ENCODE results near the gene HDAC8. TPM values are rescaled to one million over a fixed set of nuclear protein-coding genes. Genes with fewer than 3 reads are reported as not detected.

Gene HDAC8
- total RNA-seq, 1 experiment from 2014 or later = 21.4 TPM

- Histone ChIP-seq H3K23ac (ENCODE audit: insufficient read length, low read depth, low read length) (no peak overlapping the region), H2BK12ac (ENCODE audit: insufficient read length, low read depth, low read length) (no peak overlapping the region), H3K14ac (ENCODE audit: insufficient read depth, low read length) (no peak overlapping the region), H4K5ac (ENCODE audit: insufficient read length, low read depth, low read length) (no peak overlapping the region), H2AK5ac (ENCODE audit: insufficient read length, low read length) (no peak overlapping the region), H2BK5ac (ENCODE audit: insufficient read length, low read length) (no peak overlapping the region), H4K91ac (ENCODE audit: insufficient read length, low read depth, low read length) (no peak overlapping the region), H3K79me2 (ENCODE audit: insufficient read depth, low read length) (no peaks in the 10 kb centered on the region), H3K27ac (ENCODE audit: insufficient read length, low read depth, low read length) (no peak overlapping the region), H3K9me3 (ENCODE audit: control insufficient read depth, low read depth, low read length) (peaks cover 18% of the 10 kb centered on the region), H4K20me1 (ENCODE audit: control insufficient read depth, insufficient read depth, insufficient read length) (no peaks in the 10 kb centered on the region), H3K4ac (ENCODE audit: low read depth, low read length) (no peak overlapping the region), H3K23me2 (ENCODE audit: insufficient read length, low read depth, low read length, poor library complexity, severe bottlenecking) (no peaks in the 10 kb centered on the region), H3K4me1 (ENCODE audit: insufficient read depth, low read length) (no peaks in the 10 kb centered on the region), H4K8ac (replicated peaks; ENCODE audit: insufficient read length, low read depth, low read length) (no peak overlapping the region), H2BK15ac (ENCODE audit: low read depth, low read length) (no peak overlapping the region), H3T11ph (ENCODE audit: low read length) (no peak overlapping the region), H2BK120ac (ENCODE audit: low read depth, low read length, poor library complexity, severe bottlenecking) (no peak overlapping the region), H3K4me2 (ENCODE audit: insufficient read depth, insufficient read length, low read length) (no peak overlapping the region), H2AFZ (ENCODE audit: low read length) (no peak overlapping the region), H3K79me1 (ENCODE audit: insufficient read depth, low read depth, low read length, poor library complexity, severe bottlenecking) (no peaks in the 10 kb centered on the region), H2BK20ac (ENCODE audit: low read depth, low read length, poor library complexity, severe bottlenecking) (no peak overlapping the region), H3K56ac (ENCODE audit: insufficient read length, low read depth, low read length) (no peak overlapping the region), H3K18ac (ENCODE audit: insufficient read length, low read depth, low read length) (no peak overlapping the region), H3K9ac (ENCODE audit: extremely low read depth, insufficient read length, low read length) (no peak overlapping the region), H3K27me3 (ENCODE audit: insufficient read depth, low read length) (no peaks in the 10 kb centered on the region)
- H3K27ac Mint-ChIP-seq = no peak overlapping the region
- H3K9me3 Mint-ChIP-seq = peaks cover 50 to 69% of the 10 kb centered on the region in 2 experiments
- H3K27me3 Mint-ChIP-seq (ENCODE audit: low read depth) = no peaks in the 10 kb centered on the region
- WGBS (ENCODE audit: extremely low coverage, insufficient read length, low lambda C conversion rate) = no CpG with 5 or more reads among the region's 2 CpGs
- no peak for DNase-seq
- peaks cover 2 to 6% (median 4%) of the 10 kb centered on the region in 3 experiments; a peak in 5 of 7 replicates for H3K36me3 Mint-ChIP-seq (ENCODE audit: insufficient read depth in 1 of 3, low read depth in 3 of 3)
- no peak overlapping the region for H3K4me3 Mint-ChIP-seq
- TF ChIP-seq CTCF (conservative IDR thresholded peaks at IDR 0.05) = no peak
- H3K4me1 Mint-ChIP-seq = no peaks in the 10 kb centered on the region
These were observed 32.8 kb downstream of the HDAC8 start for GRCh38 chrX:72539822-72540221.
